Effector memory CD4-positive, alpha-beta T cell (primary cell): ENCODE data around the gene ANKS3.

Experiments
- DNase-seq, 3 donors: peaks; one replicate each; pipeline ENCODE4 v3.0.0-alpha.2; 2020
- H3K27ac ChIP-seq: 2 replicates; pipeline ENCODE4 v1.7.0; 2013; ENCODE audit warnings: mild to moderate bottlenecking, low read length, moderate library complexity; ENCODE audit not compliant: insufficient read depth, poor library complexity, severe bottlenecking
- H3K27me3 ChIP-seq: replicated peaks from 2 replicates; pipeline ENCODE4 v1.7.0; 2013; ENCODE audit warnings: mild to moderate bottlenecking, low read length; ENCODE audit not compliant: insufficient read depth, control insufficient read depth, poor library complexity, severe bottlenecking
- H3K36me3 ChIP-seq: 2 replicates; pipeline ENCODE4 v1.7.0; 2013; ENCODE audit warnings: mild to moderate bottlenecking, low read length, moderate library complexity; ENCODE audit not compliant: control insufficient read depth, insufficient read depth
- H3K4me1 ChIP-seq: 2 replicates; pipeline ENCODE4 v1.7.0; 2013; ENCODE audit warnings: low read length, mild to moderate bottlenecking; ENCODE audit not compliant: control insufficient read depth, insufficient read depth, poor library complexity, severe bottlenecking
- H3K4me3 ChIP-seq: 2 replicates; pipeline ENCODE4 v1.7.0; 2013; ENCODE audit warnings: low read length, low read depth, mild to moderate bottlenecking; ENCODE audit not compliant: insufficient read depth, poor library complexity, severe bottlenecking
- H3K9me3 ChIP-seq: 2 replicates; pipeline ENCODE4 v1.7.0; 2013; ENCODE audit warnings: mild to moderate bottlenecking, low read length, moderate library complexity; ENCODE audit not compliant: control insufficient read depth

The ANKS3 gene

GRCh38 chr16:4696905-4697847, 36.9 kb downstream of the ANKS3 start:
- Histone ChIP-seq H3K27ac (no peak overlapping the region), H3K36me3 (peaks cover 64% of the 10 kb centered on the region), H3K9me3 (no peaks in the 10 kb centered on the region), H3K4me1 (peaks cover 20% of the 10 kb centered on the region), H3K27me3 (no peaks in the 10 kb centered on the region), H3K4me3 (no peak overlapping the region)
- DNase-seq: no peak

DNA sequence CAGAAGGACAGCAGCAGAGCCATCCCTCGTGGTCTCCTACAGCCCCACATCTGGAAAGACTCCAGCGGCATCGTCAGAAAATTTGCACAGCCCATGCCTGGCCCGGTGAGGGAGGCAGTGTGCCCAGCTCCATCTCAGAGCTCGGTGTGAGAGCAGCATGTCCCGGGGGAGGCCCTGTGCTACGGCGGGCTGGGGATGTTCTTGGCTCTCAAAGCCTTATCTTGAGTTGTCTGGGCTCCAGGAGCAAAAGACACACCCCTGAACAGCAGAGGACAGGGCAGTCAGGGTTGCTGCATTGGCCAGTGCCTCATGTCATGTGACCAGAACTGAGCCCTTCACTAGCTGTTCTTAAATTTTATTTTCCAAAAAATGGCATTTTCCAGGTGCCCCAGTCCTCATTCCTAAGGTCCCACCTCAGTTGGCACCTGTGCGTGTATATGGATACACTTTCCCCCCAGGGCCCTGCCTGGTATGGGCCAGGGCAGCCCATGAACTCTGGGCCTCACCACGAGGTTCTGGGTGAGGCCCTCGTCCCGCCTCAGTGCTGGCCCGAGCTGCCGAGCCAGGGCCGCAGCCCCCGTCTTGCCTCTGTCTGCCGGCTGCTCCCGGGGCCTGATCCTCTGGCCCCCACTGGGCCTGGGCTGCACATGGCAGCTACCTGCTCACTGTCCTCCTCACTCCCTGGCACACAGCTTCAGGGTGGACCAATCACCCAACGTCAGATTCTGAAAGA, 37.7 kb downstream of the ANKS3 start:
- H3K9me3 ChIP-seq: no peaks in the 10 kb centered on the region
- no peak for DNase-seq
- no peak overlapping the region for H3K27ac ChIP-seq
- H3K36me3 ChIP-seq: peaks cover 56% of the 10 kb centered on the region
- H3K4me3 ChIP-seq: no peak overlapping the region
- H3K27me3 ChIP-seq: no peaks in the 10 kb centered on the region
- peaks cover 20% of the 10 kb centered on the region for H3K4me1 ChIP-seq

- Histone ChIP-seq H3K27ac (no peak overlapping the region), H3K9me3 (no peaks in the 10 kb centered on the region), H3K4me1 (peaks cover 20% of the 10 kb centered on the region), H3K27me3 (no peaks in the 10 kb centered on the region), H3K4me3 (no peak overlapping the region), H3K36me3 (peaks cover 50% of the 10 kb centered on the region)
- DNase-seq: no peak
These were observed 38.4 kb downstream of the ANKS3 start for GRCh38 chr16:4695473-4696171.

- H3K27ac ChIP-seq: peak overlapping the region; percentile 80
- no peaks in the 10 kb centered on the region for H3K27me3 ChIP-seq
- peak overlapping the region; percentile 80 for H3K4me3 ChIP-seq
- H3K4me1 ChIP-seq: peaks cover 20% of the 10 kb centered on the region
- no peaks in the 10 kb centered on the region for H3K9me3 ChIP-seq
- peaks cover 49% of the 10 kb centered on the region for H3K36me3 ChIP-seq
- DNase-seq: no peak
These were observed 39.2 kb downstream of the ANKS3 start for GRCh38 chr16:4694642-4695451.

DNA sequence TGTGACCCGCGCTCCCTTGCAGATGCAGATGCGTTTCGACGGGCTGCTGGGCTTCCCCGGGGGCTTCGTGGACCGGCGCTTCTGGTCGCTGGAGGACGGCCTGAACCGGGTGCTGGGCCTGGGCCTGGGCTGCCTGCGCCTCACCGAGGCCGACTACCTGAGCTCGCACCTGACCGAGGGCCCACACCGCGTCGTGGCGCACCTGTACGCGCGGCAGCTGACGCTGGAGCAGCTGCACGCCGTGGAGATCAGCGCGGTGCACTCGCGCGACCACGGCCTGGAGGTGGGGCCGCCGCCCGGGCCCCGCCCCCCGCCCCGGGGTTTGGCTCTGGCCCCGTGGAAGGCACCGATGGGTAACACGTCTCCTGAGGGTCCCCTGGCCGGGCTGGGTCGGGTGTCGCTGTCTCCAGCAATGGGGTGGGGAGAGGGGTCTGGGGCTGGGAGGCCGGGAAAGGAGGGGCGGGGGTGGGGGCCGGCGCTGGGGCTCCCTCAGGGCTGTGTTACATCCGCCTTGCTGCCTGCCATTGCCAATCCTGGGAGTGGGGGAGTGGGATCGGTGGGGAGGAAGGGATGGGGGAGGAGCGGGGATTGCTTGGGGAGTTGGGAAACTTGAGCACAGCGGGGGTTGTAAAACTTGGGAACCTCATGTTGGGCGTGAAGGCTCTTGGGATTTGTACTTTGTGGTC, 40.0 kb downstream of the ANKS3 start:
- H3K27ac ChIP-seq: peak overlapping the region; percentile 80
- peaks cover 20% of the 10 kb centered on the region for H3K4me1 ChIP-seq
- H3K36me3 ChIP-seq: peaks cover 42% of the 10 kb centered on the region
- H3K4me3 ChIP-seq: peak overlapping the region; percentile 80
- no peaks in the 10 kb centered on the region for H3K9me3 ChIP-seq
- peak; percentile 29 to 46 (median 38) for DNase-seq
- H3K27me3 ChIP-seq: no peaks in the 10 kb centered on the region

DNA sequence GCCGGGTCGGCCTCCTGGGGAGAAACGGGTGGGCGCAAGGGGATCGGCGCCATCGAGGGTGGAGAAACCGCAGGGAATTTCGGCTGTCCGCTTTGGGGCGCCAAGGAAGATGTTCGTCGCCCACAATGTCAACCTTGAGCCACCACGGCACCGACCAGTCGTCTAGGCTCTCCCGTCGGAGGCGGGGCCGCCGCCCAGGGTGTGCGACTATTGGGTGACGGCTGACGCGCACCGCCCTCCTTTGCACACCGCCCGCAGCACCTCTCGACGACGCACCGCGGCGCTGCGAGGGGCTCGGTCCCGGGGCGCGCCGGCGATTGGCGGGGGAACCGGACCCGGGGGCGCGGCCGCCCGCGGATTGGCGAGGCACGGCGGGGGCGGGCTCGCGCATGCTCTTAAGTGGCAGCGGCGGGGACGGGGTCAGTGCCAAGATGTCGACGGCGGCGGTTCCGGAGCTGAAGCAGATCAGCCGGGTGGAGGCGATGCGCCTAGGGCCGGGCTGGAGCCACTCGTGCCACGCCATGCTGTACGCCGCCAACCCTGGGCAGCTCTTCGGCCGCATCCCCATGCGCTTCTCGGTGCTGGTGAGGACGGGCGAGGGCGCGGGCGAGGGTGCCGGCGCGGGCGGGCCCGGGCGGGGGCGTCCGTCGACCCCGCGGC, 40.6 kb downstream of the ANKS3 start, which contains the start of gene NUDT16L1:
Gene NUDT16L1, plus strand, starts transcription at position 267 of the 660 bp plus-strand sequence. Its CDS starts 165 bp downstream, at position 432.
- H3K4me3 ChIP-seq: peak within 1 kb of the TSS; percentile 81
- H3K36me3 ChIP-seq: peaks cover 36% of the 10 kb centered on the region
- no peaks in the 10 kb centered on the region for H3K27me3 ChIP-seq
- peaks cover 20% of the 10 kb centered on the region for H3K4me1 ChIP-seq
- H3K9me3 ChIP-seq: no peaks in the 10 kb centered on the region
- H3K27ac ChIP-seq: peak within 1 kb of the TSS; percentile 80
- DNase-seq: peak; percentile 91 to 96 (median 94)

DNA sequence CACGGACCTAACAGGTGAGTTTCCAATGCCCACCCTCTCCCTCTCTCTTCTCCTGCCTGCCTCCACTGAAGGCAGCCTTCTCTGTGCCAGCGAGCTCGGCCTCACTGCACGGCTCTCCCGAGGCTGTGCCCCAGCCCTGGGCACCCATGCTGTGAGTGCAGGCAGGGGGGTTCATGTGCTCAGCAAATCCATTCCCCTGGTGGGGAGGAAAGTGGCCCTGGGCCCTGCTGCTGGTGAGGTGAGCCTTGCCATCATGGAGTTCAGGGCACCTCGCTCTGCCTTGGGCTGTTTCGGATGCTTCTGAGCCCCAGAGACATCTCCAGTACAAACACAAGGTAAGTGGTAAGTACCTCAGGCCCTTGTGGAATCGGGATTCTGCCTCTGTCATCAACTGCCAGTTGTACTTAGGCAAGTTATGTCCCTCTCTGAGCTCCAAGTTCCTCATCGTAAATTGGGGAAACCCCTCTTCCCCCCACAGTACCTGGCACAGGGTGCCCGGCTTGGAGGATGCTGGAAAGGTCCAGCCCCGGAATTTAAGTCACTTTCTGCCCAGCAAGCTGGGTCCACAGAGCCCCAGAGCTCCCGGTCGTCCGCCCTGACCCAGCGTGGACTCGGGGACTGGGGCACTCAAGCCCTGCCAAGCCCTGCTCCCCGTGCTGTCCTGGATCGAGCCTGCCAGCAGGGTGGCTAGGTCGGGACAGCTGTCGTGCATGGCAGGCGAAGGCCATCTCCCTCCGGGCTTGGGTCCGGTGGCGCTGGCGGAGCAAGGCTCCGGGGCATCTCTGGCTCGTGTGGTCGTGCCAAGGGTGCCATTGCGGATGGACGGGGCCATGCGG, 41.4 kb downstream of the ANKS3 start:
- no peaks in the 10 kb centered on the region for H3K9me3 ChIP-seq
- no peak for DNase-seq
- no peaks in the 10 kb centered on the region for H3K27me3 ChIP-seq
- H3K27ac ChIP-seq: peak overlapping the region; percentile 68
- H3K36me3 ChIP-seq: peaks cover 32% of the 10 kb centered on the region
- peaks cover 20% of the 10 kb centered on the region for H3K4me1 ChIP-seq
- peak overlapping the region; percentile 81 for H3K4me3 ChIP-seq

DNA sequence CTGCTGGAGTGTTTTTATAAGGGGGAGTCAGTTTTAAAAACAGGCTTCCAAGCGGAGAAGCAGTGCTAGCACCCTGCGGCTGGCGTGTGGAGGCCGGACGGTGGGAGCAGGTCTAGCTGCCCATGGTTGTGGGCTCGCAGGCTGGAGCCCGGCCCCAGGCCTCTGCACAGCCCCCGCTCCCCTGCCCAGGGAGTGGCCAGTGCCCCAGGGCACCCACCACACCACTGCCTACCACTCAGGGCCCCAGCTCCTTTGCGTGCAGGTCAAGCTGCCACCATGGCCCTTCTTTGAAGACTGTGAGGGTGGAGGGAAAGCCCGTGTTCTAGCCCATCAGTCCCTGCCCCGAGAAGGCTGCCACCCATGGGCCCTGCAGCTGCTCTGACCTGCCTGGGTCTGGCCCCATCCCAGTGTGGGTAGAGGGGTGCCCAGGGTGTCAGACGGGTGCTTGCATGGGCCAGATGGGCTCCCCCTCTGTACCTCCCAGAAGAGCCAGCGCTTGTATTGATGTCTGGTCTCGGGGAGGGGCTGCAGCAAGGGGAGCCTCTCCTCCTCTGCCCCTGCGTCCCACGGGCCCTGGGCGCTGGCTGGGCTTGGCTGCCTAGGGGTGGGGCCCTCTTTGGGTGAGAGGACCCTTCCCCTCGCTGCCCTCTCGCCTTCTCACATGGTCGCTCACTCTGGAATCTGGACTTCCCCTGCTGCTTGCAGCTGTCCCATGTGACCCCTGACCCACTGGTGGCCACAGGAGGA, 42.2 kb downstream of the ANKS3 start:
- no peak for DNase-seq
- Histone ChIP-seq H3K4me3 (no peak overlapping the region), H3K27ac (no peak overlapping the region), H3K36me3 (peaks cover 31% of the 10 kb centered on the region), H3K27me3 (no peaks in the 10 kb centered on the region), H3K4me1 (peaks cover 20% of the 10 kb centered on the region), H3K9me3 (no peaks in the 10 kb centered on the region)
